Transverse colon (tissue), 4 donors: Measurements from ENCODE around the gene EML4.

ENCODE experiments used
- CTCF ChIP-seq, 5 experiments: fragments of 200-600 bp in 3 of 5; fragments of 450-650 bp in 2 of 5; sonication (generic) in 3 of 5; IDR thresholded peaks; 1 replicate in 2 of 5; 2 replicates in 3 of 5; pipeline ENCODE4 v1.5.1; 2016 to 2017; ENCODE audit warnings: antibody characterized with exemption in 5 of 5, inconsistent platforms in 3 of 5, mild to moderate bottlenecking in 2 of 5, moderate library complexity in 1 of 5
- EP300 ChIP-seq: sonication (generic); formaldehyde crosslinking; IDR thresholded peaks from one replicate; pipeline ENCODE4 v1.6.1; 2017; ENCODE audit warnings: antibody characterized with exemption, low read depth
- POLR2AphosphoS5 ChIP-seq, 3 donors: sonication (generic); formaldehyde crosslinking; IDR thresholded peaks; one replicate each; pipeline ENCODE4 v1.6.1; 2016; ENCODE audit warnings: antibody characterized with exemption in 3 of 3

DNA sequence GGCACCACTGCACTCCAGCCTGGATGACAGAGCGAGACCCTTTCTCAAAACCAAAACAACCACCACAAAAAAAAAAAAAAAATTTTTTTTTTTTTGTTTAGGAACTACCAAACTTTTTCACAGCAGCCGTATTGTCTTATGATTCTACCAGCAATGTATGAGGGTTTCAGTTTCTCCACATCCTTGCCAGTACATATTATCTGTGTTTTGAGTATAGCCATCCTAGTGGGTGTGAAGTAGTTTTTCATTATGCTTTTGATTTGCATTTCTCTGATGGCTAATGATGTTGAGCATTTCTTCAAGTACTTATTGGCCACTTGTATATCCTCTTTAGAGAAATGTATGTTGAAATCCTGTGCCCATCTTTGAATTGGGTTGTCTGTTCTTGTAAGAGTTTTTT lies 140.2 kb downstream of the EML4 start:
- TF ChIP-seq CTCF (IDR thresholded peaks at IDR 0.05) (no peak), POLR2AphosphoS5 (IDR thresholded peaks at IDR 0.05) (no peak), EP300 (no peak)
